GM12878 (cell line): ENCODE data around the gene RNF186. TPM values are rescaled to one million over a fixed set of nuclear protein-coding genes. Genes with fewer than 3 reads are reported as not detected.

Experiments used
- ATAC-seq: fragments of 200-7000 bp; cut with Tn5 transposase; 3 replicates; pipeline ENCODE4 v1.9.1; 2020; ENCODE audit warnings: mild to moderate bottlenecking, moderate library complexity
- BruUV-seq: library from RNA; stranded (reverse); fragments of 400-500 nt; replicated peaks from 2 replicates; lab custom pipeline; 2021; lab: Mats Ljungman, UMichigan
- CTCF ChIA-PET: fragments of 300-600 bp; sonication (Branson Sonifier 250); formaldehyde crosslinking; extraction: SDS; loops from one replicate; lab custom pipeline; 2021; ENCODE audit warnings: inconsistent platforms; lab: Yijun Ruan, JAX
- POLR2A ChIA-PET: fragments of 350-600 bp; formaldehyde crosslinking; extraction: SDS; loops from one replicate; lab custom pipeline; 2021; ENCODE audit warnings: inconsistent platforms; lab: Charles Lee
- RAD21 ChIA-PET: fragments of 300-600 bp; sonication (Branson Sonifier 250); formaldehyde crosslinking; loops from one replicate; lab custom pipeline; 2023; ENCODE audit warnings: antibody characterized with exemption; ENCODE audit not compliant: unreplicated experiment; lab: Charles Lee
- SMC1A ChIA-PET: fragments of 300-600 bp; sonication (Branson Sonifier 250); formaldehyde crosslinking; loops from one replicate; lab custom pipeline; 2023; ENCODE audit not compliant: unreplicated experiment, uncharacterized antibody; lab: Charles Lee
- DNase-seq: peaks from one replicate; pipeline ENCODE4 v3.0.0-alpha.2; 2011; ENCODE audit warnings: low read depth, low spot score
- FAIRE-seq: peaks from 3 replicates; lab custom pipeline; 2011; peaks lifted over from hg19 to GRCh38; lab: Jason Lieb, UNC
- H2AFZ ChIP-seq: 2 replicates; pipeline ENCODE4 v1.6.0; 2011; ENCODE audit warnings: low read depth, low read length, control low read depth; ENCODE audit not compliant: control insufficient read depth
- H3K27ac ChIP-seq: 2 replicates; pipeline ENCODE4 v1.5.1; 2011; ENCODE audit warnings: control low read depth; ENCODE audit not compliant: control insufficient read depth, insufficient read depth
- H3K27me3 ChIP-seq, 2 experiments: replicated peaks in 1 of 2; 2 replicates each; pipeline versions ENCODE4 v1.6.0 to v1.6.1; 2011; ENCODE audit warnings: low read length in 1 of 2; ENCODE audit not compliant: control insufficient read depth in 2 of 2, insufficient read depth in 2 of 2
- H3K36me3 ChIP-seq, 2 experiments: 2 replicates each; pipeline ENCODE4 v1.5.1; 2011; ENCODE audit warnings: low read length in 1 of 2; ENCODE audit not compliant: control insufficient read depth in 2 of 2, insufficient read depth in 2 of 2
- H3K4me1 ChIP-seq: 2 replicates; pipeline ENCODE4 v1.6.1; 2011; ENCODE audit warnings: mild to moderate bottlenecking, low read length, moderate library complexity, mixed read lengths; ENCODE audit not compliant: control insufficient read depth, insufficient read depth
- H3K4me2 ChIP-seq: 2 replicates; pipeline ENCODE4 v1.6.0; 2011; ENCODE audit warnings: control low read depth; ENCODE audit not compliant: control insufficient read depth, insufficient read depth
- H3K4me3 ChIP-seq: fragments of 200-600 bp; sonication (generic); 2 replicates; pipeline ENCODE4 v1.5.1; 2016
- H3K79me2 ChIP-seq: 2 replicates; pipeline ENCODE4 v1.6.0; 2011; ENCODE audit warnings: low read length; ENCODE audit not compliant: control insufficient read depth, insufficient read depth
- H3K9ac ChIP-seq: 2 replicates; pipeline ENCODE4 v1.8.0; 2011; ENCODE audit warnings: low read length, control low read depth, mixed read lengths; ENCODE audit not compliant: control insufficient read depth, insufficient read depth
- H3K9me3 ChIP-seq: replicated peaks from 3 replicates; pipeline ENCODE4 v1.5.1; 2011; ENCODE audit warnings: mild to moderate bottlenecking, low read length; ENCODE audit not compliant: control insufficient read depth, insufficient read depth
- H4K20me1 ChIP-seq: 2 replicates; pipeline ENCODE4 v1.6.0; 2011; ENCODE audit not compliant: control insufficient read depth, insufficient read depth
- ASH2L ChIP-seq: fragments of 300-600, 200-600 bp; sonication (generic); IDR thresholded peaks from 2 replicates; pipeline ENCODE4 v1.6.1; 2017; ENCODE audit warnings: low read depth, mild to moderate bottlenecking, borderline replicate concordance
- BCL3 ChIP-seq: IDR thresholded peaks from 2 replicates; pipeline ENCODE4 v1.6.1; 2011; ENCODE audit warnings: borderline replicate concordance, low read depth, mild to moderate bottlenecking, moderate library complexity, low read length; ENCODE audit not compliant: insufficient read depth, poor library complexity, severe bottlenecking
- BHLHE40 ChIP-seq, 2 experiments: fragments of 450-650 bp in 1 of 2; IDR thresholded peaks; 2 replicates each; pipeline ENCODE4 v1.6.1; 2011 to 2017; ENCODE audit warnings: low read depth in 2 of 2, borderline replicate concordance in 1 of 2, improper control_type of control experiment in 1 of 2, low read length in 1 of 2, mild to moderate bottlenecking in 1 of 2
- BRCA1 ChIP-seq: IDR thresholded peaks from 2 replicates; pipeline ENCODE4 v1.6.1; 2011; ENCODE audit warnings: low read depth, low read length, improper control_type of control experiment
- CEBPB ChIP-seq, 2 experiments: fragments of 150-350 bp in 1 of 2; IDR thresholded peaks; 2 replicates each; pipeline ENCODE4 v1.6.1; 2012 to 2014; ENCODE audit warnings: low read depth in 2 of 2, low read length in 2 of 2, borderline replicate concordance in 1 of 2, inconsistent platforms in 1 of 2
- CEBPZ ChIP-seq: fragments of 150-350 bp; IDR thresholded peaks from 2 replicates; pipeline ENCODE4 v1.6.1; 2016; ENCODE audit warnings: low read depth, low read length
- EP300 ChIP-seq, 2 experiments: fragments of 150-350 bp in 1 of 2; IDR thresholded peaks; 2 replicates each; pipeline ENCODE4 v1.6.1; 2011 to 2012; ENCODE audit warnings: low read depth in 2 of 2, low read length in 2 of 2, borderline replicate concordance in 1 of 2, improper control_type of control experiment in 1 of 2, inconsistent platforms in 1 of 2; ENCODE audit not compliant: control insufficient read depth in 1 of 2
- FOS ChIP-seq: IDR thresholded peaks from 3 replicates; pipeline ENCODE4 v1.6.1; 2011; ENCODE audit warnings: borderline replicate concordance; ENCODE audit not compliant: insufficient read length; ENCODE audit errors: extremely low read depth
- HSF1 ChIP-seq: fragments of 150-350 bp; IDR thresholded peaks from 2 replicates; pipeline ENCODE4 v1.6.1; 2014; ENCODE audit warnings: mild to moderate bottlenecking, low read depth, low read length
- SUZ12 ChIP-seq: fragments of 200-600 bp; sonication (generic); IDR thresholded peaks from one replicate; pipeline ENCODE4 v1.6.1; 2018; ENCODE audit warnings: antibody characterized with exemption, mild to moderate bottlenecking; ENCODE audit not compliant: unreplicated experiment
- TARDBP ChIP-seq: IDR thresholded peaks from 2 replicates; pipeline ENCODE4 v1.6.1; 2016; ENCODE audit warnings: borderline replicate concordance
- TCF3 ChIP-seq: IDR thresholded peaks from 2 replicates; pipeline ENCODE4 v1.6.1; 2012; ENCODE audit warnings: low read depth, mild to moderate bottlenecking, low read length, borderline replicate concordance; ENCODE audit not compliant: insufficient read depth
- USF2 ChIP-seq: IDR thresholded peaks from 2 replicates; pipeline ENCODE4 v1.6.1; 2011; ENCODE audit warnings: low read depth, low read length, improper control_type of control experiment, borderline replicate concordance
- ZNF24 ChIP-seq: fragments of 450-650 bp; IDR thresholded peaks from 2 replicates; pipeline ENCODE4 v1.6.1; 2017; ENCODE audit warnings: antibody characterized with exemption, mild to moderate bottlenecking
- in situ Hi-C: fragments of 300-500 bp; cut with MboI; formaldehyde crosslinking; loops from 9 replicates; pipeline ENCODE4 v1.14.3; 2018; ENCODE audit warnings: mixed read lengths
- intact Hi-C: fragments of 100-400 bp; cut with micrococcal nuclease; formaldehyde crosslinking; loops from one replicate; pipeline ENCODE4 v1.14.2; 2022; ENCODE audit not compliant: unreplicated experiment
- polyA plus RNA-seq, 11 experiments: library from polyadenylated mRNA; depleted of rRNA in 4 of 11; unstranded in 6 of 11; stranded (reverse) in 5 of 11; fragments of >200 nt; fragmentation: Nextera tagmentation in 4 of 11; fragmentation: Illumina TruSeq in 1 of 11; extraction: Ambion mirVana in 4 of 11; extraction: Trizol in 1 of 11; gene quantifications; 1 replicate in 1 of 11; 2 replicates in 10 of 11; pipeline versions ENCODE4 v1.2.1 to v1.2.3, GENCODE V29; 2011 to 2016; ENCODE audit warnings: inconsistent platforms in 2 of 11, missing spikeins in 2 of 11, low read depth in 1 of 11
- total RNA-seq, 4 experiments: library from RNA; depleted of rRNA in 3 of 4; stranded (reverse); fragments of >200 nt in 3 of 4; fragmentation: Illumina TruSeq in 1 of 4; extraction: Trizol in 1 of 4; gene quantifications; 2 replicates each; pipeline versions ENCODE4 v1.2.1 to v1.2.3, GENCODE V29; 2013 to 2021

Gene RNF186
- total and polyA plus RNA-seq, 10 of the 15 experiments (the other 5 are each of a cell fraction or from before 2014, with no cell fraction given) = not detected

- TF ChIP-seq CEBPZ = no peak
- no peak for TF ChIP-seq EP300 (IDR thresholded peaks at IDR 0.05; ENCODE audit: borderline replicate concordance in 1 of 2, control insufficient read depth in 1 of 2, low read depth in 2 of 2, low read length in 2 of 2)
- TF ChIP-seq TCF3 = no peak
- TF ChIP-seq USF2 = no peak
Observed at GRCh38 chr1:19844731-19845495, 29.8 kb upstream of the RNF186 start (continued).

- no peaks in the 10 kb centered on the region for H3K36me3 ChIP-seq
- no peak overlapping the region for H3K27ac ChIP-seq
- H3K79me2 ChIP-seq = no peaks in the 10 kb centered on the region
- in situ Hi-C loops = no loop called here
- POLR2A ChIA-PET = no interaction called here
- H3K9ac ChIP-seq = no peak overlapping the region
- no peaks in the 10 kb centered on the region for H4K20me1 ChIP-seq
- no peak overlapping the region for H2AFZ ChIP-seq
- CTCF ChIA-PET = no interaction called here
- H3K27me3 ChIP-seq = no peaks in the 10 kb centered on the region
- RAD21 ChIA-PET = no interaction called here
- no peaks in the 10 kb centered on the region for H3K9me3 ChIP-seq
- intact Hi-C loops = no loop called here
- no peak for ATAC-seq
- SMC1A ChIA-PET = no interaction called here
- no peaks in the 10 kb centered on the region for H3K4me1 ChIP-seq
- no TSS peak for BruUV-seq
- H3K4me2 ChIP-seq = no peak overlapping the region
- no peak for DNase-seq
- no peak for FAIRE-seq
- H3K4me3 ChIP-seq = no peak overlapping the region
- TF ChIP-seq SUZ12 (no peak), ZNF24 (no peak), BRCA1 (no peak), BHLHE40 (IDR thresholded peaks at IDR 0.05; ENCODE audit: borderline replicate concordance in 1 of 2, low read depth in 2 of 2, low read length in 1 of 2) (no peak), HSF1 (no peak), FOS (no peak), TARDBP (no peak), ASH2L (no peak), CEBPB (IDR thresholded peaks at IDR 0.05; ENCODE audit: borderline replicate concordance in 1 of 2, low read depth in 2 of 2, low read length in 2 of 2) (no peak), BCL3 (no peak)
Observed at GRCh38 chr1:19840228-19840627, 25.1 kb upstream of the RNF186 start.
